Fibroblast of lung (primary cell): ENCODE data around the gene ITGB4. TPM values are rescaled to one million over a fixed set of nuclear protein-coding genes. Genes with fewer than 3 reads are reported as not detected.

Source experiments
- DNase-seq, 2 donors: peaks; one replicate each; pipeline versions ENCODE4 v3.0.0 to v3.0.0-alpha.2; 2010; ENCODE audit warnings: low read depth in 2 of 2
- H2AFZ ChIP-seq: 2 replicates; pipeline ENCODE4 v1.5.1; 2012; ENCODE audit warnings: low read length, control low read depth, inconsistent platforms
- H3K27ac ChIP-seq: 2 replicates; pipeline ENCODE4 v1.5.1; 2011; ENCODE audit warnings: low read length, control low read depth; ENCODE audit not compliant: insufficient read depth
- H3K27me3 ChIP-seq: 2 replicates; pipeline ENCODE4 v1.5.1; 2011; ENCODE audit warnings: mild to moderate bottlenecking, low read length; ENCODE audit not compliant: control insufficient read depth, insufficient read depth
- H3K36me3 ChIP-seq: 2 replicates; pipeline ENCODE4 v1.5.1; 2011; ENCODE audit warnings: low read length; ENCODE audit not compliant: control insufficient read depth, insufficient read depth
- H3K4me1 ChIP-seq: 2 replicates; pipeline ENCODE4 v1.5.1; 2011; ENCODE audit warnings: low read length; ENCODE audit not compliant: control insufficient read depth, insufficient read depth; ENCODE audit errors: extremely low read depth
- H3K4me2 ChIP-seq: 2 replicates; pipeline ENCODE4 v1.5.1; 2011; ENCODE audit warnings: low read length, control low read depth; ENCODE audit not compliant: insufficient read depth; ENCODE audit errors: extremely low read depth
- H3K4me3 ChIP-seq, 4 experiments: fragments of 200-600 bp in 1 of 4; sonication (generic) in 1 of 4; replicated peaks in 1 of 4; 2 replicates each; pipeline ENCODE4 v1.5.1; 2011 to 2016; ENCODE audit warnings: low read length in 4 of 4, low read depth in 3 of 4, mild to moderate bottlenecking in 3 of 4, control low read depth in 2 of 4, inconsistent platforms in 1 of 4, mixed read lengths in 1 of 4; ENCODE audit not compliant: insufficient read depth in 1 of 4; ENCODE audit errors: control extremely low read depth in 1 of 4
- H3K79me2 ChIP-seq: 2 replicates; pipeline ENCODE4 v1.5.1; 2012; ENCODE audit warnings: mild to moderate bottlenecking, low read length, inconsistent platforms; ENCODE audit not compliant: control insufficient read depth, insufficient read depth
- H3K9ac ChIP-seq: 2 replicates; pipeline ENCODE4 v1.5.1; 2011; ENCODE audit warnings: mild to moderate bottlenecking, low read length, control low read depth; ENCODE audit not compliant: insufficient read depth
- H3K9me3 ChIP-seq: 2 replicates; pipeline ENCODE4 v1.5.1; 2012; ENCODE audit warnings: low read depth, low read length; ENCODE audit not compliant: control insufficient read depth, insufficient read depth
- H4K20me1 ChIP-seq: 2 replicates; pipeline ENCODE4 v1.5.1; 2011; ENCODE audit warnings: low read length; ENCODE audit not compliant: control insufficient read depth, insufficient read depth; ENCODE audit errors: extremely low read depth
- CTCF ChIP-seq, 2 donors: IDR thresholded peaks in 1 of 2; conservative IDR thresholded peaks in 1 of 2; 1 replicate in 1 of 2; 2 replicates in 1 of 2; pipeline ENCODE4 v1.5.1; 2011 to 2012; ENCODE audit warnings: low read length in 2 of 2, control low read depth in 1 of 2, inconsistent platforms in 1 of 2, low read depth in 1 of 2, mild to moderate bottlenecking in 1 of 2
- EZH2 ChIP-seq: IDR thresholded peaks from 2 replicates; pipeline ENCODE4 v1.5.1; 2012; ENCODE audit warnings: low read length, control low read depth, mild to moderate bottlenecking; ENCODE audit errors: missing control alignments
- polyA plus RNA-seq, 2 donors: library from polyadenylated mRNA; depleted of rRNA in 1 of 2; stranded (reverse) in 1 of 2; unstranded in 1 of 2; fragments of >200 nt; gene quantifications; 2 replicates each; pipeline ENCODE4 v1.2.1, GENCODE V29; 2011 to 2012; ENCODE audit warnings: missing spikeins in 1 of 2
- total RNA-seq: library from RNA; depleted of rRNA; stranded (reverse); fragments of >200 nt; gene quantifications from 2 replicates; pipeline ENCODE4 v1.2.1, GENCODE V29; 2014

The ITGB4 gene
- total and polyA plus RNA-seq, 2 donors (not counting 1 experiment from before 2014, with no cell fraction given): 0.17 TPM

- TF ChIP-seq EZH2: no peak
- TF ChIP-seq CTCF (conservative IDR thresholded peaks at IDR 0.05 in 1 of 2, IDR thresholded peaks at IDR 0.05 in 1 of 2; ENCODE audit: low read depth in 1 of 2, low read length in 2 of 2): peak; percentile 75 to 82
- H4K20me1 ChIP-seq: no peaks in the 10 kb centered on the region
- no peaks in the 10 kb centered on the region for H3K36me3 ChIP-seq
- no peak overlapping the region for H3K27ac ChIP-seq
- DNase-seq: peak; percentile 46 to 60
- no peak overlapping the region for H3K4me3 ChIP-seq
- no peaks in the 10 kb centered on the region for H3K9me3 ChIP-seq
- no peaks in the 10 kb centered on the region for H3K27me3 ChIP-seq
- peaks cover 2% of the 10 kb centered on the region for H3K4me1 ChIP-seq
- peak overlapping the region; percentile 9 for H2AFZ ChIP-seq
- H3K4me2 ChIP-seq: no peak overlapping the region
- no peaks in the 10 kb centered on the region for H3K79me2 ChIP-seq
- H3K9ac ChIP-seq: no peak overlapping the region
Measured at GRCh38 chr17:75749545-75750389, 28.5 kb downstream of the ITGB4 start.

GRCh38 chr17:75750661-75751423 lies 29.6 kb downstream of the ITGB4 start:
- Histone ChIP-seq H3K79me2 (no peaks in the 10 kb centered on the region), H3K27me3 (no peaks in the 10 kb centered on the region)
- TF ChIP-seq EZH2 (no peak), CTCF (conservative IDR thresholded peaks at IDR 0.05 in 1 of 2, IDR thresholded peaks at IDR 0.05 in 1 of 2; ENCODE audit: low read depth in 1 of 2, low read length in 2 of 2) (no peak)

GRCh38 chr17:75751676-75752404 lies 30.6 kb downstream of the ITGB4 start:
- DNase-seq: no peak

More at GRCh38 chr17:75750661-75751423, 29.6 kb downstream of the ITGB4 start:
- DNase-seq: no peak
- Histone ChIP-seq H3K9ac (no peak overlapping the region), H3K4me3 (no peak overlapping the region), H2AFZ (no peak overlapping the region), H3K9me3 (no peaks in the 10 kb centered on the region), H3K27ac (no peak overlapping the region), H3K4me1 (peaks cover 2% of the 10 kb centered on the region), H4K20me1 (no peaks in the 10 kb centered on the region), H3K36me3 (no peaks in the 10 kb centered on the region), H3K4me2 (no peak overlapping the region)

More at GRCh38 chr17:75751676-75752404, 30.6 kb downstream of the ITGB4 start:
- no peaks in the 10 kb centered on the region for H3K79me2 ChIP-seq
- TF ChIP-seq CTCF (conservative IDR thresholded peaks at IDR 0.05 in 1 of 2, IDR thresholded peaks at IDR 0.05 in 1 of 2; ENCODE audit: low read depth in 1 of 2, low read length in 2 of 2): no peak
- TF ChIP-seq EZH2: no peak
- H3K4me2 ChIP-seq: no peak overlapping the region
- no peaks in the 10 kb centered on the region for H4K20me1 ChIP-seq
- no peak overlapping the region for H3K4me3 ChIP-seq
- no peak overlapping the region for H2AFZ ChIP-seq
- no peaks in the 10 kb centered on the region for H3K9me3 ChIP-seq
- H3K9ac ChIP-seq: no peak overlapping the region
- no peak overlapping the region for H3K27ac ChIP-seq
- H3K4me1 ChIP-seq: peaks cover 2% of the 10 kb centered on the region
- H3K36me3 ChIP-seq: no peaks in the 10 kb centered on the region
- H3K27me3 ChIP-seq: no peaks in the 10 kb centered on the region
